Left renal cortex interstitium (tissue), 4 donors: ENCODE measurements around the gene RHBDL1. TPM values are rescaled to one million over a fixed set of nuclear protein-coding genes. Genes with fewer than 3 reads are reported as not detected.

ENCODE experiments used
- DNase-seq, 4 donors: peaks; one replicate each; pipeline ENCODE4 v3.0.0-alpha.2; 2013; ENCODE audit warnings: low read depth in 4 of 4, low spot score in 2 of 4, missing footprints in 1 of 4
- polyA plus RNA-seq, 4 donors: library from polyadenylated mRNA; unstranded; fragments of 120-200 nt; gene quantifications; one replicate each; pipeline ENCODE4 v1.2.1, GENCODE V29; 2013; ENCODE audit not compliant: insufficient read length in 4 of 4

Gene RHBDL1
- polyA plus RNA-seq, 4 donors = 1.1 to 3.4 (median 1.7) TPM

GRCh38 chr16:636206-637080 is 39.0 kb upstream of the RHBDL1 start, which contains the start of gene METTL26:
Gene METTL26, minus strand, starts transcription at chr16:636305. Its CDS starts 15 bp downstream, at chr16:636290.
- peak; percentile 83 to 91 (median 87) for DNase-seq

GRCh38 chr16:637081-638018 is 38.1 kb upstream of the RHBDL1 start:
- peak in 1 of 4 donors; percentile 77 for DNase-seq

GRCh38 chr16:638034-638543 is 37.4 kb upstream of the RHBDL1 start:
- DNase-seq = no peak

- no peak for DNase-seq
Measured at GRCh38 chr16:638836-639235, 36.6 kb upstream of the RHBDL1 start.

- no peak for DNase-seq
Measured at GRCh38 chr16:640614-641013, 34.9 kb upstream of the RHBDL1 start.

GRCh38 chr16:641326-642188 is 33.9 kb upstream of the RHBDL1 start, which contains the start of gene MCRIP2:
Gene MCRIP2, plus strand, starts transcription at chr16:641828. Its CDS starts 164 bp downstream, at chr16:641992.
- DNase-seq = no peak

GRCh38 chr16:642189-643049 is 33.1 kb upstream of the RHBDL1 start:
- no peak for DNase-seq

GRCh38 chr16:643050-643368 is 32.5 kb upstream of the RHBDL1 start:
- no peak for DNase-seq

- no peak for DNase-seq
Measured at GRCh38 chr16:644556-644955, 30.9 kb upstream of the RHBDL1 start.

- DNase-seq = no peak
Measured at GRCh38 chr16:645852-646678, 29.4 kb upstream of the RHBDL1 start.

- DNase-seq = no peak
Measured at GRCh38 chr16:646679-647172, 28.7 kb upstream of the RHBDL1 start.

GRCh38 chr16:647173-647902 is 28.1 kb upstream of the RHBDL1 start:
- DNase-seq = no peak

GRCh38 chr16:648071-648780 is 27.2 kb upstream of the RHBDL1 start:
- DNase-seq = no peak

- DNase-seq = peak in 1 of 4 donors; percentile 73
Measured at GRCh38 chr16:648781-649589, 26.5 kb upstream of the RHBDL1 start, which contains the start of gene WDR90. Gene WDR90, plus strand, starts transcription at chr16:649365. Its CDS starts 52 bp downstream, at chr16:649417.

GRCh38 chr16:649631-650030 is 25.8 kb upstream of the RHBDL1 start:
- DNase-seq = no peak

- DNase-seq = no peak
Measured at GRCh38 chr16:651844-652243, 23.6 kb upstream of the RHBDL1 start.
